DND-41 (cell line): ENCODE results near the gene U2AF1L4.

Experiments
- CTCF ChIP-seq: IDR thresholded peaks from 2 replicates; pipeline ENCODE4 v1.5.1; 2012; ENCODE audit warnings: borderline replicate concordance, low read length, moderate library complexity, mild to moderate bottlenecking; ENCODE audit not compliant: poor library complexity, severe bottlenecking; ENCODE audit errors: extremely low read depth
- EZH2 ChIP-seq: IDR thresholded peaks from 3 replicates; pipeline ENCODE4 v1.6.1; 2012; ENCODE audit warnings: borderline replicate concordance, low read depth, mild to moderate bottlenecking, moderate library complexity, low read length, inconsistent platforms; ENCODE audit not compliant: severe bottlenecking

- TF ChIP-seq CTCF (no peak), EZH2 (no peak)
These were observed 21.5 kb downstream of the U2AF1L4 start for GRCh38 chr19:35723671-35724070.
